GM18520 (cell line): ENCODE measurements around the gene SSRP1.

Source experiments
- ATAC-seq: cut with Tn5 transposase; IDR thresholded peaks from one replicate; pipeline ENCODE4 v1.9.1; 2021; ENCODE audit not compliant: unreplicated experiment

The SSRP1 gene

GRCh38 chr11:57359896-57360690, 24.4 kb upstream of the SSRP1 start:
- no peak for ATAC-seq

GRCh38 chr11:57359396-57359795, 23.7 kb upstream of the SSRP1 start:
- no peak for ATAC-seq

- ATAC-seq, result no peak
Observed at GRCh38 chr11:57358991-57359390, 23.3 kb upstream of the SSRP1 start.

- ATAC-seq, result no peak
Observed at GRCh38 chr11:57358543-57358961, 22.9 kb upstream of the SSRP1 start.

GRCh38 chr11:57357856-57358255, 22.2 kb upstream of the SSRP1 start:
- no peak for ATAC-seq

GRCh38 chr11:57357310-57357709, 21.6 kb upstream of the SSRP1 start:
- ATAC-seq, result no peak

GRCh38 chr11:57356268-57356667, 20.6 kb upstream of the SSRP1 start:
- ATAC-seq, result no peak

GRCh38 chr11:57354699-57355098, 19.0 kb upstream of the SSRP1 start:
- ATAC-seq, result no peak

- no peak for ATAC-seq
Observed at GRCh38 chr11:57353852-57354251, 18.2 kb upstream of the SSRP1 start.

GRCh38 chr11:57353446-57353845, 17.8 kb upstream of the SSRP1 start:
- no peak for ATAC-seq

- ATAC-seq, result no peak
Observed at GRCh38 chr11:57353036-57353435, 17.3 kb upstream of the SSRP1 start.

GRCh38 chr11:57349491-57350274, 14.0 kb upstream of the SSRP1 start:
- no peak for ATAC-seq

- ATAC-seq, result no peak
Observed at GRCh38 chr11:57348636-57349313, 13.1 kb upstream of the SSRP1 start.

- no peak for ATAC-seq
Observed at GRCh38 chr11:57348052-57348451, 12.4 kb upstream of the SSRP1 start.

GRCh38 chr11:57347336-57347735, 11.6 kb upstream of the SSRP1 start:
- ATAC-seq, result no peak

GRCh38 chr11:57345555-57346211, 10.0 kb upstream of the SSRP1 start:
- no peak for ATAC-seq

GRCh38 chr11:57344826-57345225, 9.1 kb upstream of the SSRP1 start:
- no peak for ATAC-seq

GRCh38 chr11:57343825-57344224, 8.1 kb upstream of the SSRP1 start:
- ATAC-seq, result no peak

- ATAC-seq, result no peak
Observed at GRCh38 chr11:57342702-57343101, 7.0 kb upstream of the SSRP1 start.

- peak; percentile 64 for ATAC-seq
Observed at GRCh38 chr11:57341250-57341808, 5.6 kb upstream of the SSRP1 start.
